Neural cell (in vitro differentiated cells): ENCODE data around the gene SNTA1. TPM values are rescaled to one million over a fixed set of nuclear protein-coding genes. Genes with fewer than 3 reads are reported as not detected.

Experiments
- H2AFZ ChIP-seq: fragments of 200-600, 300-800 bp; sonication (generic), shearing (Covaris generic); 2 replicates; pipeline ENCODE4 v1.6.0; 2014; ENCODE audit warnings: low read depth, mild to moderate bottlenecking, antibody characterized with exemption, low read length, moderate library complexity
- H3F3A ChIP-seq: fragments of 200-600 bp; shearing (Covaris generic); 2 replicates; pipeline ENCODE4 v1.6.1; 2016; ENCODE audit warnings: mild to moderate bottlenecking, moderate library complexity, mixed read lengths, antibody characterized with exemption, low read length; ENCODE audit not compliant: insufficient read depth, poor library complexity, severe bottlenecking
- H3K27ac ChIP-seq: fragments of 200-600, 300-800 bp; sonication (generic), shearing (Covaris generic); 2 replicates; pipeline ENCODE4 v1.5.1; 2014; ENCODE audit warnings: mild to moderate bottlenecking, low read length, moderate library complexity
- H3K27me3 ChIP-seq: fragments of 300-800, 200-600 bp; sonication (generic), shearing (Covaris generic); 2 replicates; pipeline ENCODE4 v1.6.0; 2014; ENCODE audit warnings: mild to moderate bottlenecking, low read depth, low read length, moderate library complexity; ENCODE audit not compliant: insufficient read depth
- H3K36me3 ChIP-seq: fragments of 300-800, 200-600 bp; sonication (generic), shearing (Covaris generic); 2 replicates; pipeline ENCODE4 v1.5.1; 2014; ENCODE audit warnings: mild to moderate bottlenecking, antibody characterized with exemption, low read length, moderate library complexity; ENCODE audit not compliant: insufficient read depth
- H3K4me2 ChIP-seq: fragments of 300-800, 200-600 bp; sonication (generic), shearing (Covaris generic); 2 replicates; pipeline ENCODE4 v1.6.0; 2014; ENCODE audit warnings: mild to moderate bottlenecking, low read length
- H3K4me3 ChIP-seq: fragments of 300-800, 200-600 bp; sonication (generic), shearing (Covaris generic); 2 replicates; pipeline ENCODE4 v1.5.1; 2014; ENCODE audit warnings: mild to moderate bottlenecking, low read length, moderate library complexity
- H3K79me2 ChIP-seq: fragments of 200-600 bp; shearing (Covaris generic); replicated peaks from 2 replicates; pipeline ENCODE4 v1.6.0; 2014; ENCODE audit warnings: mild to moderate bottlenecking, low read length, moderate library complexity; ENCODE audit not compliant: insufficient read depth
- H3K9ac ChIP-seq: fragments of 300-800, 200-600 bp; sonication (generic), shearing (Covaris generic); 2 replicates; pipeline ENCODE4 v1.6.1; 2016; ENCODE audit warnings: mild to moderate bottlenecking, low read length, mixed read lengths
- H3K9me2 ChIP-seq: fragments of 200-600 bp; shearing (Covaris generic); 2 replicates; pipeline ENCODE4 v1.6.1; 2016; ENCODE audit warnings: mild to moderate bottlenecking, low read length, mixed read lengths; ENCODE audit not compliant: insufficient read depth
- H3K9me3 ChIP-seq: fragments of 200-600, 300-800 bp; sonication (generic), shearing (Covaris generic); 2 replicates; pipeline ENCODE4 v1.6.1; 2016; ENCODE audit warnings: mild to moderate bottlenecking, mixed run types, low read length, moderate library complexity, mixed read lengths
- H4K20me1 ChIP-seq: fragments of 200-600 bp; shearing (Covaris generic); 2 replicates; pipeline ENCODE4 v1.6.1; 2016; ENCODE audit warnings: mild to moderate bottlenecking, mixed run types; ENCODE audit not compliant: insufficient read depth
- EP300 ChIP-seq: fragments of 450-650 bp; conservative IDR thresholded peaks from 2 replicates; pipeline ENCODE4 v1.6.1; 2014; ENCODE audit warnings: antibody characterized with exemption, mild to moderate bottlenecking, moderate library complexity; ENCODE audit not compliant: poor library complexity, severe bottlenecking
- EZH2 ChIP-seq: fragments of 200-600, 300-800 bp; shearing (Covaris generic), sonication (generic); IDR thresholded peaks from 2 replicates; pipeline ENCODE4 v1.6.1; 2014; ENCODE audit warnings: antibody characterized with exemption, low read length, borderline replicate concordance, mild to moderate bottlenecking; ENCODE audit not compliant: insufficient read depth, poor library complexity, severe bottlenecking
- MXI1 ChIP-seq: fragments of 450-650 bp; conservative IDR thresholded peaks from 2 replicates; pipeline ENCODE4 v1.6.1; 2014; ENCODE audit warnings: antibody characterized with exemption, mild to moderate bottlenecking; ENCODE audit not compliant: poor library complexity, severe bottlenecking
- POLR2AphosphoS5 ChIP-seq: IDR thresholded peaks from 2 replicates; pipeline ENCODE4 v1.6.1; 2012
- RAD21 ChIP-seq: fragments of 450-650 bp; conservative IDR thresholded peaks from 2 replicates; pipeline ENCODE4 v1.6.1; 2014; ENCODE audit warnings: antibody characterized with exemption, mild to moderate bottlenecking, moderate library complexity
- SMC3 ChIP-seq: fragments of 450-650 bp; conservative IDR thresholded peaks from 2 replicates; pipeline ENCODE4 v1.6.1; 2014; ENCODE audit warnings: antibody characterized with exemption, mild to moderate bottlenecking, moderate library complexity; ENCODE audit not compliant: poor library complexity
- TAF1 ChIP-seq: IDR thresholded peaks from 2 replicates; pipeline ENCODE4 v1.6.1; 2012; ENCODE audit warnings: low read depth
- polyA plus RNA-seq: library from polyadenylated mRNA; depleted of rRNA; stranded (reverse); fragments of >200 nt; gene quantifications from 2 replicates; pipeline ENCODE4 v1.2.3, GENCODE V29; 2014
- TF ChIP-seq, protein P1 (sequence below): fragments of 450-650 bp; IDR thresholded peaks from 2 replicates; pipeline ENCODE4 v1.5.1; 2014; ENCODE audit warnings: antibody characterized with exemption, mild to moderate bottlenecking, moderate library complexity; ENCODE audit not compliant: poor library complexity, severe bottlenecking
- TF ChIP-seq, protein P2 (sequence below): IDR thresholded peaks from 2 replicates; pipeline ENCODE4 v1.6.1; 2012; ENCODE audit warnings: borderline replicate concordance

Gene SNTA1
- polyA plus RNA-seq, 1 donor from 2014 or later = 7.2 TPM

DNA sequence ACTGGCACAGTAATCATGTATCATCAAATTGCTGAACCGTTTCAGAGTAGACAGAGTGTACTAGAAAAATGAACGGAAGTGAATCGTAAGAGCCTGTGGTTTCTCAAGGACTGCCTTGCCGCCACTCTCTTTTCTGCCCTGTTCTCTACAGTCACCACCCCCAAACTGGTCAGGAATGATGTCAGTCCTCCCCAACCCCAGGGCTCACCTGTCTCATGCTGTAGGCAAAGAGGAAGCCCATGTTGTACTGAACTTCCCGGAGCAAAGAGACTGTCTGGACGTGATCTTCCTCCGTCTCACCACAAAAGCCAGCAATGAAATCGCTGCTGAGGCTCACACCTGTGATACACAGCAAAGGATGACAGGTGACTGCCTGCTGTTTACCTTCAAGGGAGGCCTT lies 73.3 kb downstream of the SNTA1 start:
- Histone ChIP-seq H3K79me2 (no peaks in the 10 kb centered on the region), H3F3A (no peaks in the 10 kb centered on the region), H3K36me3 (peaks cover 5% of the 10 kb centered on the region), H3K9me3 (no peaks in the 10 kb centered on the region), H3K9me2 (no peaks in the 10 kb centered on the region), H3K4me2 (no peak overlapping the region), H4K20me1 (no peaks in the 10 kb centered on the region), H3K4me3 (no peak overlapping the region), H3K27me3 (no peaks in the 10 kb centered on the region), H3K27ac (no peak overlapping the region), H2AFZ (no peak overlapping the region), H3K9ac (no peak overlapping the region)
- TF ChIP-seq TAF1 (no peak), SMC3 (no peak), EZH2 (no peak), POLR2AphosphoS5 (no peak), MXI1 (no peak)
- TF ChIP-seq, protein P1, sequence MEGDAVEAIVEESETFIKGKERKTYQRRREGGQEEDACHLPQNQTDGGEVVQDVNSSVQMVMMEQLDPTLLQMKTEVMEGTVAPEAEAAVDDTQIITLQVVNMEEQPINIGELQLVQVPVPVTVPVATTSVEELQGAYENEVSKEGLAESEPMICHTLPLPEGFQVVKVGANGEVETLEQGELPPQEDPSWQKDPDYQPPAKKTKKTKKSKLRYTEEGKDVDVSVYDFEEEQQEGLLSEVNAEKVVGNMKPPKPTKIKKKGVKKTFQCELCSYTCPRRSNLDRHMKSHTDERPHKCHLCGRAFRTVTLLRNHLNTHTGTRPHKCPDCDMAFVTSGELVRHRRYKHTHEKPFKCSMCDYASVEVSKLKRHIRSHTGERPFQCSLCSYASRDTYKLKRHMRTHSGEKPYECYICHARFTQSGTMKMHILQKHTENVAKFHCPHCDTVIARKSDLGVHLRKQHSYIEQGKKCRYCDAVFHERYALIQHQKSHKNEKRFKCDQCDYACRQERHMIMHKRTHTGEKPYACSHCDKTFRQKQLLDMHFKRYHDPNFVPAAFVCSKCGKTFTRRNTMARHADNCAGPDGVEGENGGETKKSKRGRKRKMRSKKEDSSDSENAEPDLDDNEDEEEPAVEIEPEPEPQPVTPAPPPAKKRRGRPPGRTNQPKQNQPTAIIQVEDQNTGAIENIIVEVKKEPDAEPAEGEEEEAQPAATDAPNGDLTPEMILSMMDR = no peak

DNA sequence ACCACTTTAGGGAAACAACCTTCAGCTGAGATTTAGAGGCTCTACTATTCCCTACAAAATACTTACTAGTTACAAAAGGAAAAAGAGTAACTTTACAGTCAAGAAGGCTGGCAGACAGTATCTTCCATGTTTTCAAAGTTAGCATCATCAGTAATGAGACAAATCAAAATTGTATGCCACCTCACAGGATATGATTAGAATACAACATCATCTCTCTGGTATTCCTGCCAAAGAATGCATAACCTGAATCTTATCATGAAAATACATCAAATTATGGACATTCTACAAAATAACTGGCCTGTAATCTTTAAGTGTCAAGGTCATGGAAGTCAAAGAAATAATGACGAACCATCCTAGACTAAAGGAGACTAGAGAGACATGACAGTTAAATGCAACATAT lies 80.7 kb downstream of the SNTA1 start:
- Histone ChIP-seq H3K36me3 (peaks cover 1% of the 10 kb centered on the region), H3K9ac (no peak overlapping the region), H3K9me2 (no peaks in the 10 kb centered on the region), H3K27me3 (no peaks in the 10 kb centered on the region), H3K4me3 (no peak overlapping the region), H3F3A (no peaks in the 10 kb centered on the region), H3K79me2 (no peaks in the 10 kb centered on the region), H4K20me1 (no peaks in the 10 kb centered on the region), H2AFZ (no peak overlapping the region), H3K27ac (no peak overlapping the region), H3K9me3 (no peaks in the 10 kb centered on the region), H3K4me2 (no peak overlapping the region)
- TF ChIP-seq POLR2AphosphoS5 (no peak), RAD21 (no peak), SMC3 (no peak), TAF1 (no peak), EP300 (no peak)
- TF ChIP-seq, protein P1 = no peak

DNA sequence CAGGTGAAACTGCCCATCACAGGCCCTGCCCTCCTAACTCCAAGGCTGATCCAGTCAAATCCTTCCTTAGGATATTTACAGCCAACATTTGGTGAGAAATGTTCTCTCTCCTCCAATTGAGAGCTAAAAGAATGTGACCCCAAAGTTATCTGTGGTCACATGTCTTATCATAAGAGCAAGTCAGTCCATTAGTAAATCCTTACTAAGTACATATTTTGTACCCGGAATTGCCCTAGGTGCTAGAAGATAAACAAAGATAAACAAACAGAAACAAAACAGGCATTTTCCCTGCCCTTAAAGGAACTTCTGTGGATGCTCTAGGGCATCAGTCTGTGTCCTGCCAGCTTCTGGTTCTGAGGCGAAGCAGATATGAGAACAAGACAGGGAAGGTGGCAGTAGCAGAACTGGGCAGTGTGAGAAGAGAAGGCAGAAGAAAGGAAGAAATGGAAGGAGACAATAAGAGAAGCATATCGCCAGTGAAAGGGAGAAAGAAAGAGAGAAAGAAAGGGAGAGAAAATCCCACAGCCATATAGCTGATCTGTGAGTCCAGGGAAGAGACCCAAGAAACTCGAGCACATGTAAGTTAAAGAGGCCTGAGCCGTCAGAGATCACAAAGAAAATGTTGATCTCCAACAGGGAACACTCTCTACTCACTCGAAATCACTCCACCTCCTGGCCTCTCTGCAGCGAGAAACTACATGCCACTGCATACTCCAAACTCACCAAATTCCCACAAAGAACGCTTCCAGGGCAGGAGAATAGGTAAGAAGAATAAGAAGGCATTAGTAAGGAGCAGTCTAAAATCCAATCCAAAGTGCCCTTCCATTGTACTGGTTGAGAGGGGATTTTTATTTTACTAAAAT lies 83.9 kb downstream of the SNTA1 start:
- Histone ChIP-seq H3K4me3 (no peak overlapping the region), H3K9ac (no peak overlapping the region), H3K4me2 (no peak overlapping the region), H3K27ac (no peak overlapping the region), H3F3A (no peaks in the 10 kb centered on the region), H4K20me1 (no peaks in the 10 kb centered on the region), H2AFZ (no peak overlapping the region), H3K79me2 (no peaks in the 10 kb centered on the region), H3K27me3 (no peaks in the 10 kb centered on the region), H3K36me3 (no peaks in the 10 kb centered on the region), H3K9me2 (no peaks in the 10 kb centered on the region), H3K9me3 (no peaks in the 10 kb centered on the region)
- TF ChIP-seq RAD21 = no peak
- TF ChIP-seq SMC3 = no peak
- TF ChIP-seq TAF1 = no peak
- TF ChIP-seq, protein P2, sequence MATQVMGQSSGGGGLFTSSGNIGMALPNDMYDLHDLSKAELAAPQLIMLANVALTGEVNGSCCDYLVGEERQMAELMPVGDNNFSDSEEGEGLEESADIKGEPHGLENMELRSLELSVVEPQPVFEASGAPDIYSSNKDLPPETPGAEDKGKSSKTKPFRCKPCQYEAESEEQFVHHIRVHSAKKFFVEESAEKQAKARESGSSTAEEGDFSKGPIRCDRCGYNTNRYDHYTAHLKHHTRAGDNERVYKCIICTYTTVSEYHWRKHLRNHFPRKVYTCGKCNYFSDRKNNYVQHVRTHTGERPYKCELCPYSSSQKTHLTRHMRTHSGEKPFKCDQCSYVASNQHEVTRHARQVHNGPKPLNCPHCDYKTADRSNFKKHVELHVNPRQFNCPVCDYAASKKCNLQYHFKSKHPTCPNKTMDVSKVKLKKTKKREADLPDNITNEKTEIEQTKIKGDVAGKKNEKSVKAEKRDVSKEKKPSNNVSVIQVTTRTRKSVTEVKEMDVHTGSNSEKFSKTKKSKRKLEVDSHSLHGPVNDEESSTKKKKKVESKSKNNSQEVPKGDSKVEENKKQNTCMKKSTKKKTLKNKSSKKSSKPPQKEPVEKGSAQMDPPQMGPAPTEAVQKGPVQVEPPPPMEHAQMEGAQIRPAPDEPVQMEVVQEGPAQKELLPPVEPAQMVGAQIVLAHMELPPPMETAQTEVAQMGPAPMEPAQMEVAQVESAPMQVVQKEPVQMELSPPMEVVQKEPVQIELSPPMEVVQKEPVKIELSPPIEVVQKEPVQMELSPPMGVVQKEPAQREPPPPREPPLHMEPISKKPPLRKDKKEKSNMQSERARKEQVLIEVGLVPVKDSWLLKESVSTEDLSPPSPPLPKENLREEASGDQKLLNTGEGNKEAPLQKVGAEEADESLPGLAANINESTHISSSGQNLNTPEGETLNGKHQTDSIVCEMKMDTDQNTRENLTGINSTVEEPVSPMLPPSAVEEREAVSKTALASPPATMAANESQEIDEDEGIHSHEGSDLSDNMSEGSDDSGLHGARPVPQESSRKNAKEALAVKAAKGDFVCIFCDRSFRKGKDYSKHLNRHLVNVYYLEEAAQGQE = no peak
- TF ChIP-seq EP300 = no peak
- TF ChIP-seq, protein P1 = no peak
- no peak for TF ChIP-seq POLR2AphosphoS5
- no peak for TF ChIP-seq MXI1
- TF ChIP-seq EZH2 = no peak
